Testis (tissue), 3 donors: ENCODE results near the gene SEMA3B. TPM values are rescaled to one million over a fixed set of nuclear protein-coding genes. Genes with fewer than 3 reads are reported as not detected.

Experiments used
- DNase-seq: peaks from one replicate; pipeline ENCODE4 v3.0.0-alpha.2; 2019
- H3K27ac ChIP-seq, 2 donors: fragments of 200-600 bp; sonication (generic); one replicate each; pipeline ENCODE4 v1.5.1; 2019
- H3K27me3 ChIP-seq: fragments of 200-600 bp; sonication (generic); one replicate; pipeline ENCODE4 v1.5.1; 2019
- H3K36me3 ChIP-seq: fragments of 200-600 bp; sonication (generic); one replicate; pipeline ENCODE4 v1.5.1; 2017; ENCODE audit warnings: low read depth; ENCODE audit errors: missing control alignments
- H3K4me1 ChIP-seq: fragments of 200-600 bp; sonication (generic); one replicate; pipeline ENCODE4 v1.5.1; 2019
- H3K4me3 ChIP-seq, 2 donors: fragments of 200-600 bp; sonication (generic); one replicate each; pipeline ENCODE4 v1.5.1; 2017 to 2019
- H3K9me3 ChIP-seq: fragments of 200-600 bp; sonication (generic); one replicate; pipeline ENCODE4 v1.5.1; 2017
- CTCF ChIP-seq, 3 experiments: fragments of 450-650 bp in 2 of 3; fragments of 200-600 bp in 1 of 3; sonication (generic) in 1 of 3; IDR thresholded peaks; one replicate each; pipeline ENCODE4 v1.5.1; 2016 to 2019; ENCODE audit warnings: antibody characterized with exemption in 3 of 3, mild to moderate bottlenecking in 2 of 3, moderate library complexity in 1 of 3
- POLR2A ChIP-seq: fragments of 450-650 bp; IDR thresholded peaks from one replicate; pipeline ENCODE4 v1.6.1; 2017; ENCODE audit warnings: antibody characterized with exemption, mild to moderate bottlenecking, moderate library complexity
- WGBS, 2 donors: methylation state at CpG; one replicate each; pipeline ENCODE4 v1.1.5; 2018; 5-methylcytosine and 5-hydroxymethylcytosine counted together
- intact Hi-C: fragments of 100-400 bp; cut with DNase I; formaldehyde crosslinking; loops from one replicate; pipeline ENCODE4 v1.15.1; 2023; ENCODE audit warnings: low total_unique reads
- polyA plus RNA-seq: library from polyadenylated mRNA; stranded (reverse); fragments of 350-450 nt; fragmentation: Illumina TruSeq; extraction: RNeasy Lipid Tissue Mini Kit (QIAGEN cat#74804); gene quantifications from one replicate; pipeline ENCODE4 v1.2.3, GENCODE V29; 2014; ENCODE audit warnings: low read depth, low replicate concordance; ENCODE audit not compliant: insufficient read depth
- total RNA-seq, 2 donors: library from RNA; depleted of rRNA; stranded (reverse); fragments of >200 nt; gene quantifications; one replicate each; pipeline ENCODE4 v1.2.3, GENCODE V29; 2016

The SEMA3B gene
- total and polyA plus RNA-seq, 3 donors from 2014 or later, result 12.9 to 30.2 (median 26.7) TPM

GRCh38 chr3:50294492-50295403 is 25.8 kb downstream of the SEMA3B start:
- DNase-seq, result no peak
- no peak overlapping the region for H3K4me3 ChIP-seq
- TF ChIP-seq POLR2A, result no peak
- TF ChIP-seq CTCF (IDR thresholded peaks at IDR 0.05), result no peak
- H3K9me3 ChIP-seq, result no peaks in the 10 kb centered on the region
- no peaks in the 10 kb centered on the region for H3K36me3 ChIP-seq
- no peaks in the 10 kb centered on the region for H3K27me3 ChIP-seq
- H3K4me1 ChIP-seq, result peaks cover 29% of the 10 kb centered on the region
- WGBS, 2 donors, result 92 to 93% methylated on average over 16 to 22 of the region's 22 CpGs
- intact Hi-C loops, result no loop called here
- H3K27ac ChIP-seq, result no peak overlapping the region

DNA sequence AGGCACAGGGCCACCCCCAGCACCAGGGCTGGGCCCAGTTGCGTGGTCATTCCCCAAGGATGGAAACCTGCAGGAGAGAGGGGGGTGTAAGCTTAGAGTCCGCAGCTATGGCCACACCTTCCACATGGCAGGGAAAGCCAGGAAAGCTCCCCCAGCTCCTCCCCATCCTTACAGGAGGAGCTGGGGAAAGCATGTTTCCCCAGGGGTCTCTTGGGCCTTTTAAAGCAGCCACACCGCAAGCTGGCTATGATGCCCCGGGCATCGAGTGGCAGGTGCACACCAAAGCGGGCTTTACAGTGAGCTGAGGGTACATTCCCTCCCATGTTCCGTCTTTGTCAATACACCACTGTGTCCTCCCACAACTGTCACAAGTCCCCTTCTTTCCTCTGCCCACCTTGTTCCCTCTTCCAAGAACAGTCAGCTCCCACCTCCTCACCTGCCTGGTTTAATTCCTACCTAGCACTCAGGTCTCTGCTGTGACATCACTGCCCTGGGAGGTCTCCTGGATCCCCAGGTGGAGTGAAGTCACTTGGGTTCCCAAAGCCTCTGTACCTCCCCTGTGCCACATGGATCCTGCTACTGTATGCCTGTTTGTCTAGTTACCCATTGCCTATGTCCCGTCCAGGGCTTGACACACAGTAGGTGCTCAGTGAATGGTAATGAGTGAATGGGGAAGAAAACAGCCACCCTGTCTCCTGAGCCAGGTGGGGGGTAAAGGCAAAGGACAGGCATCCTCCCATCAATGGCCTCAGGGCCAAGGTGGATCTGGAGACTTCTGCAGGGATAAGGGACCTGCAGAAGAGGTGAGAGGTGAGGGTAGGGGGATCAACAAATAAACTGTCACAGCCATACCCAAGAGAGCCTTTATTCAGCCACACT is 26.8 kb downstream of the SEMA3B start:
- no peaks in the 10 kb centered on the region for H3K9me3 ChIP-seq
- no peak overlapping the region for H3K4me3 ChIP-seq
- no peak for DNase-seq
- WGBS, 2 donors, result 82 to 91% methylated on average over 8 of the region's 8 CpGs
- H3K27me3 ChIP-seq, result no peaks in the 10 kb centered on the region
- H3K4me1 ChIP-seq, result peaks cover 31% of the 10 kb centered on the region
- no peak for TF ChIP-seq CTCF (IDR thresholded peaks at IDR 0.05)
- no peak for TF ChIP-seq POLR2A
- intact Hi-C loops, result no loop called here
- H3K27ac ChIP-seq, result no peak overlapping the region
- H3K36me3 ChIP-seq, result no peaks in the 10 kb centered on the region

DNA sequence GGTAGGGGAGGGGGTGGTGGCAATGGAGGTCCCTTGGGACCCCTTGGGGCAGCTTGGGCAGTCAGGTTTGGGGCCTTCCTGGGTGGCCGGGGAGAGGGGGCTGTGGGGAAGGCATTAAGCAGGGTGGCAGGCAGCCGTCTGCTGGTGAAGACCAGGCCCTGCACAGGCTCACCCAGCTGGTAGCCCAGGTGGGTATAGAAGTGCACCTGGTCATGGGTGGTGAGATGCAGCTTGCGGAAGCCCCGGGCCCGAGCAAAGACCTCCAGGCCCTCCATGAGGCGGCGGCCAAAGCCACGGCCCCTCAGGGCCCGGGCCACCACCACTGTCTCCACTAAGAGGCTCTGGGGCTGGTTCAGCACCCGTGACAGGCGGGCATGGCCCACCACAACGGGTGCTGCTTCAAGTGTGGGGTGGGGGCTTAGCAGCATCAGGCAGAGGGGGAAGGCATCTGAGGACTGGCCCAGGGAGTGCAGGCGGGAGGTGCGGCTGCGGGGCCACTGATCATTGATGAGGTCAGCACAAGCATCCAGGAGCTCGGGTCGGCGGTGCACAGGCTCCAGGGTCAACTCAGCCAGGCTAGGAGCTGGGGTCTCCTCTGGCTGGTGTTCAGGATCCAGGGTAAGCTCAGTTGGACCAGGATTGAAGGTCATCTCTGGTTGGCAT is 27.9 kb downstream of the SEMA3B start:
- Histone ChIP-seq H3K4me1 (peaks cover 21% of the 10 kb centered on the region), H3K27me3 (no peaks in the 10 kb centered on the region), H3K4me3 (no peak overlapping the region), H3K9me3 (no peaks in the 10 kb centered on the region), H3K27ac (no peak overlapping the region), H3K36me3 (no peaks in the 10 kb centered on the region)
- DNase-seq, result no peak
- 94 to 96% methylated on average over 9 to 18 of the region's 18 CpGs for WGBS, 2 donors
- intact Hi-C loops, result no loop called here
- TF ChIP-seq CTCF (IDR thresholded peaks at IDR 0.05), result no peak
- no peak for TF ChIP-seq POLR2A

- Histone ChIP-seq H3K9me3 (no peaks in the 10 kb centered on the region), H3K4me1 (peaks cover 21% of the 10 kb centered on the region), H3K27ac (no peak overlapping the region), H3K27me3 (no peaks in the 10 kb centered on the region), H3K4me3 (no peak overlapping the region), H3K36me3 (no peaks in the 10 kb centered on the region)
- intact Hi-C loops, result no loop called here
- DNase-seq, result no peak
- WGBS, 2 donors, result 75 to 93% methylated on average over 2 of the region's 2 CpGs
- TF ChIP-seq CTCF (IDR thresholded peaks at IDR 0.05) (no peak), POLR2A (no peak)
Measured at GRCh38 chr3:50297384-50297775, 28.4 kb downstream of the SEMA3B start.
